ENCODE data around the gene HTR1A. TPM values are rescaled to one million over a fixed set of nuclear protein-coding genes. Genes with fewer than 3 reads are reported as not detected.

The HTR1A gene
- polyA plus RNA-seq, 1 of the 3 experiments (the other 2 are of a cell fraction), result not detected

GRCh38 chr5:63960646-63961045 lies 1.6 kb downstream of the HTR1A start:
- Histone ChIP-seq H3K4me1 (ENCODE audit: control insufficient read depth in 1 of 2, insufficient read depth in 2 of 2, low read depth in 1 of 2, low read length in 1 of 2) (no peaks in the 10 kb centered on the region), H3K4me3 (ENCODE audit: low read depth in 2 of 2, low read length in 1 of 2) (no peak overlapping the region), H2AFZ (ENCODE audit: low read depth) (no peak overlapping the region), H3K9me3 (no peaks in the 10 kb centered on the region), H3K36me3 (replicated peaks in 1 of 2; ENCODE audit: control insufficient read depth in 1 of 2, insufficient read depth in 2 of 2, low read length in 1 of 2) (no peaks in the 10 kb centered on the region), H3K4me2 (no peak overlapping the region), H3K9me2 (no peaks in the 10 kb centered on the region), H3F3A (replicated peaks; ENCODE audit: insufficient read depth) (no peaks in the 10 kb centered on the region), H4K20me1 (ENCODE audit: insufficient read depth) (no peaks in the 10 kb centered on the region), H3K27me3 (ENCODE audit: insufficient read depth) (peaks cover 27% of the 10 kb centered on the region; the same call in 1 of the 2 replicates), H3K79me2 (ENCODE audit: insufficient read depth) (no peaks in the 10 kb centered on the region), H3K9ac (no peak overlapping the region), H3K27ac (ENCODE audit: low read depth in 2 of 2, low read length in 1 of 2) (no peak overlapping the region)
- CTCF ChIA-PET, result interaction anchor here (3.5 kb wide), 1 partner anchor 560 kb away, joined by 43 read pairs; no protein-coding TSS in a partner anchor
- WGBS (ENCODE audit: low lambda C conversion rate), result 20% methylated on average over 24 of the region's 27 CpGs
- POLR2A ChIA-PET, result no interaction called here
- TF ChIP-seq NFIC (IDR thresholded peaks at IDR 0.05; ENCODE audit: borderline replicate concordance), result no peak
- no peak for TF ChIP-seq USF2 (IDR thresholded peaks at IDR 0.05; ENCODE audit: borderline replicate concordance, low read depth, low read length)
- TF ChIP-seq GATA2 (CRISPR knock-in tag; IDR thresholded peaks at IDR 0.05), result no peak
- no peak for TF ChIP-seq NRF1 (IDR thresholded peaks at IDR 0.05; ENCODE audit: low read depth, low read length)
- TF ChIP-seq TEAD4 (IDR thresholded peaks at IDR 0.05; ENCODE audit: borderline replicate concordance, insufficient read depth), result no peak
- no peak for DNase-seq

- H4K20me1 ChIP-seq (ENCODE audit: insufficient read depth), result no peaks in the 10 kb centered on the region
- WGBS (ENCODE audit: low lambda C conversion rate), result 8% methylated on average over 36 of the region's 44 CpGs
- H3K36me3 ChIP-seq (replicated peaks in 1 of 2; ENCODE audit: control insufficient read depth in 1 of 2, insufficient read depth in 2 of 2, low read length in 1 of 2), result no peaks in the 10 kb centered on the region
- H3K9me3 ChIP-seq, result no peaks in the 10 kb centered on the region
- TF ChIP-seq JUND (IDR thresholded peaks at IDR 0.05) (no peak), REST (IDR thresholded peaks at IDR 0.05; ENCODE audit: low read depth, low read length) (no peak), CTCF (IDR thresholded peaks at IDR 0.05) (peak; percentile 21), CHD2 (IDR thresholded peaks at IDR 0.05; ENCODE audit: low read length, partially characterized antibody) (no peak)
- POLR2A ChIA-PET, result no interaction called here
- H3K9me2 ChIP-seq, result no peaks in the 10 kb centered on the region
- H3K79me2 ChIP-seq (ENCODE audit: insufficient read depth), result no peaks in the 10 kb centered on the region
- H3K4me1 ChIP-seq (ENCODE audit: control insufficient read depth in 1 of 2, insufficient read depth in 2 of 2, low read depth in 1 of 2, low read length in 1 of 2), result no peaks in the 10 kb centered on the region
- no peak overlapping the region for H3K4me2 ChIP-seq
- no peak overlapping the region for H2AFZ ChIP-seq (ENCODE audit: low read depth)
- DNase-seq, result peak; percentile 7
- no peaks in the 10 kb centered on the region for H3F3A ChIP-seq (replicated peaks; ENCODE audit: insufficient read depth)
- CTCF ChIA-PET, result no interaction called here
- peak overlapping the region in 1 of 2 experiments; percentile 39; a peak in 1 of 4 replicates for H3K4me3 ChIP-seq (ENCODE audit: low read depth in 2 of 2, low read length in 1 of 2)
- no peak overlapping the region for H3K27ac ChIP-seq (ENCODE audit: low read depth in 2 of 2, low read length in 1 of 2)
- H3K9ac ChIP-seq, result no peak overlapping the region
- peaks cover 27% of the 10 kb centered on the region; the same call in 1 of the 2 replicates for H3K27me3 ChIP-seq (ENCODE audit: insufficient read depth)
Observed at GRCh38 chr5:63959177-63959982, 2.9 kb downstream of the HTR1A start.

All from SK-N-SH (cell line).